Activated naive CD4-positive, alpha-beta T cell treated with anti-CD3 and anti-CD28 coated beads for 36 hours (primary cell): Measurements from ENCODE around the gene ETFB. TPM values are rescaled to one million over a fixed set of nuclear protein-coding genes. Genes with fewer than 3 reads are reported as not detected.
A peak's percentile ranks its signal among the peaks of the same experiment; 100 is the strongest.
"Not testable (repeated sequence)": the region's sequence is repeated elsewhere in the genome, so short reads cannot be mapped to it uniquely, and the experiment has no call there.

Experiments used
- CTCF ChIA-PET: fragments of 350-600 bp; sonication (Branson Sonifier 250); formaldehyde crosslinking; loops from one replicate; lab custom pipeline; 2021; ENCODE audit warnings: antibody characterized with exemption; lab: Charles Lee
- DNase-seq: peaks from one replicate; pipeline ENCODE4 v3.0.0-alpha.2; 2020
- H3K27ac Mint-ChIP-seq: one replicate; pipeline ENCODE4 v1.8.0; 2021; ENCODE audit warnings: mild to moderate bottlenecking, mixed read lengths
- H3K27me3 Mint-ChIP-seq: one replicate; pipeline ENCODE4 v1.8.0; 2021; ENCODE audit warnings: low read depth, mixed read lengths
- H3K36me3 Mint-ChIP-seq: one replicate; pipeline ENCODE4 v1.8.0; 2021; ENCODE audit warnings: low read depth, mixed read lengths
- H3K4me1 Mint-ChIP-seq: one replicate; pipeline ENCODE4 v1.8.0; 2021; ENCODE audit warnings: low read depth, mixed read lengths
- H3K4me3 Mint-ChIP-seq: one replicate; pipeline ENCODE4 v1.8.0; 2021; ENCODE audit warnings: mild to moderate bottlenecking, moderate library complexity, mixed read lengths
- H3K9me3 Mint-ChIP-seq: one replicate; pipeline ENCODE4 v1.8.0; 2021; ENCODE audit warnings: mixed read lengths
- intact Hi-C: fragments of 100-400 bp; cut with micrococcal nuclease; formaldehyde crosslinking; loops from one replicate; pipeline ENCODE4 v1.15.1; 2023
- total RNA-seq, 2 experiments: library from RNA; stranded (reverse); gene quantifications; one replicate each; pipeline ENCODE4 v1.2.3, GENCODE V29; 2021

ETFB gene
- total RNA-seq = 100 to 1,000 TPM; 118 to 128 TPM

- H3K27ac Mint-ChIP-seq = peak within 1 kb of the TSS; percentile 95
- no peak for DNase-seq
- peaks cover 3% of the 10 kb centered on the region for H3K36me3 Mint-ChIP-seq
- H3K27me3 Mint-ChIP-seq = no peaks in the 10 kb centered on the region
- CTCF ChIA-PET = interaction anchor here (1.0 kb wide), 1 partner anchor 30 kb away, joined by 7 read pairs; no protein-coding TSS in a partner anchor
- no peaks in the 10 kb centered on the region for H3K9me3 Mint-ChIP-seq
- H3K4me1 Mint-ChIP-seq = peaks cover 44% of the 10 kb centered on the region
- peak within 1 kb of the TSS; percentile 94 for H3K4me3 Mint-ChIP-seq
- intact Hi-C loops = loop anchor here (5.0 kb wide), 1 partner anchor 254 kb away; no protein-coding TSS in a partner anchor
Measured at GRCh38 chr19:51365965-51366388, at the start of gene ETFB. TSS of gene ETFB (minus strand) at chr19:51366388. CDS start at chr19:51366326, 62 bp downstream.

- H3K4me1 Mint-ChIP-seq = peaks cover 8% of the 10 kb centered on the region
- DNase-seq = no peak
- H3K27ac Mint-ChIP-seq = no peak overlapping the region
- peaks cover 23% of the 10 kb centered on the region for H3K27me3 Mint-ChIP-seq
- no peaks in the 10 kb centered on the region for H3K36me3 Mint-ChIP-seq
- intact Hi-C loops = no loop called here
- CTCF ChIA-PET = no interaction called here
- no peaks in the 10 kb centered on the region for H3K9me3 Mint-ChIP-seq
- H3K4me3 Mint-ChIP-seq = no peak overlapping the region
Measured at GRCh38 chr19:51415187-51415586, 49.0 kb upstream of the ETFB start.

- Mint-ChIP-seq H3K27me3 (peaks cover 12% of the 10 kb centered on the region), H3K4me3 (no peak overlapping the region), H3K4me1 (no peaks in the 10 kb centered on the region), H3K27ac (no peak overlapping the region), H3K36me3 (no peaks in the 10 kb centered on the region), H3K9me3 (no peaks in the 10 kb centered on the region)
- CTCF ChIA-PET = no interaction called here
- intact Hi-C loops = loop anchor here (5.0 kb wide), 1 partner anchor 174 kb away; no protein-coding TSS in a partner anchor
- DNase-seq = no peak
Measured at GRCh38 chr19:51410950-51411748, 45.0 kb upstream of the ETFB start.

- no peaks in the 10 kb centered on the region for H3K4me1 Mint-ChIP-seq
- peaks cover 13% of the 10 kb centered on the region for H3K36me3 Mint-ChIP-seq
- peak; percentile 56 for DNase-seq
- intact Hi-C loops = loop anchor here (1.0 kb wide), 1 partner anchor 68 kb away; no protein-coding TSS in a partner anchor
- peaks cover 6% of the 10 kb centered on the region for H3K9me3 Mint-ChIP-seq
- peaks cover 15% of the 10 kb centered on the region for H3K27me3 Mint-ChIP-seq
- no peak overlapping the region for H3K4me3 Mint-ChIP-seq
- no peak overlapping the region for H3K27ac Mint-ChIP-seq
- CTCF ChIA-PET = interaction anchor here (0.7 to 2.1 kb wide), 11 partner anchors 9 to 249 kb away, joined by 3 to 12 read pairs (median 3); partner anchors contain the start of gene NKG7
Measured at GRCh38 chr19:51407511-51408131, 41.4 kb upstream of the ETFB start.

- Mint-ChIP-seq H3K27me3 (peaks cover 3% of the 10 kb centered on the region), H3K9me3 (peaks cover 17% of the 10 kb centered on the region), H3K4me1 (peaks cover 4% of the 10 kb centered on the region), H3K4me3 (no peak overlapping the region), H3K36me3 (peaks cover 23% of the 10 kb centered on the region), H3K27ac (no peak overlapping the region)
- CTCF ChIA-PET = no interaction called here
- intact Hi-C loops = no loop called here
- no peak for DNase-seq
Measured at GRCh38 chr19:51402117-51402516, 35.9 kb upstream of the ETFB start.

GRCh38 chr19:51399936-51400335 is 33.7 kb upstream of the ETFB start:
- intact Hi-C loops = loop anchor here (10.0 kb wide), 1 partner anchor 115 kb away; no protein-coding TSS in a partner anchor
- Mint-ChIP-seq H3K9me3 (peaks cover 17% of the 10 kb centered on the region), H3K4me1 (peaks cover 16% of the 10 kb centered on the region), H3K36me3 (peaks cover 24% of the 10 kb centered on the region)
- not testable (repeated sequence) for DNase-seq, H3K27me3 Mint-ChIP-seq, H3K4me3 Mint-ChIP-seq, H3K27ac Mint-ChIP-seq
- CTCF ChIA-PET = interaction anchor here (1.1 kb wide), 1 partner anchor 39 kb away, joined by 4 read pairs; no protein-coding TSS in a partner anchor

GRCh38 chr19:51399231-51399630 is 33.0 kb upstream of the ETFB start:
- DNase-seq = no peak
- no peak overlapping the region for H3K27ac Mint-ChIP-seq
- H3K9me3 Mint-ChIP-seq = peaks cover 17% of the 10 kb centered on the region
- H3K27me3 Mint-ChIP-seq = peaks cover 3% of the 10 kb centered on the region
- CTCF ChIA-PET = interaction anchor here (1.1 to 1.8 kb wide), 3 partner anchors 9 to 40 kb away, joined by 4 to 8 read pairs (median 4); no protein-coding TSS in a partner anchor
- peaks cover 22% of the 10 kb centered on the region for H3K4me1 Mint-ChIP-seq
- peaks cover 27% of the 10 kb centered on the region for H3K36me3 Mint-ChIP-seq
- intact Hi-C loops = loop anchor here (10.0 kb wide), 1 partner anchor 116 kb away; no protein-coding TSS in a partner anchor
- H3K4me3 Mint-ChIP-seq = no peak overlapping the region

GRCh38 chr19:51398096-51398704 is 32.0 kb upstream of the ETFB start:
- H3K27ac Mint-ChIP-seq = no peak overlapping the region
- no peak overlapping the region for H3K4me3 Mint-ChIP-seq
- intact Hi-C loops = loop anchor here (10.0 kb wide), 1 partner anchor 117 kb away; no protein-coding TSS in a partner anchor
- peaks cover 13% of the 10 kb centered on the region for H3K9me3 Mint-ChIP-seq
- H3K27me3 Mint-ChIP-seq = no peaks in the 10 kb centered on the region
- no peak for DNase-seq
- H3K4me1 Mint-ChIP-seq = peaks cover 27% of the 10 kb centered on the region
- CTCF ChIA-PET = interaction anchor here (0.6 to 1.8 kb wide), 7 partner anchors 10 to 1565 kb away, joined by 3 to 8 read pairs (median 3); no protein-coding TSS in a partner anchor
- peaks cover 21% of the 10 kb centered on the region for H3K36me3 Mint-ChIP-seq

GRCh38 chr19:51397453-51397852 is 31.3 kb upstream of the ETFB start:
- not testable (repeated sequence) for DNase-seq, H3K27ac Mint-ChIP-seq, H3K27me3 Mint-ChIP-seq, H3K4me3 Mint-ChIP-seq
- H3K9me3 Mint-ChIP-seq = peaks cover 10% of the 10 kb centered on the region
- intact Hi-C loops = loop anchor here (10.0 kb wide), 1 partner anchor 117 kb away; no protein-coding TSS in a partner anchor
- CTCF ChIA-PET = interaction anchor here (0.7 to 2.7 kb wide), 7 partner anchors 24 to 1564 kb away, joined by 3 to 7 read pairs (median 3); no protein-coding TSS in a partner anchor
- peaks cover 32% of the 10 kb centered on the region for H3K4me1 Mint-ChIP-seq
- peaks cover 17% of the 10 kb centered on the region for H3K36me3 Mint-ChIP-seq

- Mint-ChIP-seq H3K36me3 (peaks cover 9% of the 10 kb centered on the region), H3K9me3 (no peaks in the 10 kb centered on the region), H3K4me1 (peaks cover 32% of the 10 kb centered on the region), H3K27ac (no peak overlapping the region), H3K4me3 (peak overlapping the region; percentile 95), H3K27me3 (no peaks in the 10 kb centered on the region)
- CTCF ChIA-PET = interaction anchor here (0.8 to 2.7 kb wide), 9 partner anchors 12 to 284 kb away, joined by 3 to 12 read pairs (median 5); partner anchors contain the start of gene SIGLEC10
- intact Hi-C loops = loop anchor here (10.0 kb wide), 1 partner anchor 119 kb away; no protein-coding TSS in a partner anchor
- DNase-seq = no peak
Measured at GRCh38 chr19:51396175-51396574, 30.0 kb upstream of the ETFB start.

- Mint-ChIP-seq H3K9me3 (no peaks in the 10 kb centered on the region), H3K27ac (peak overlapping the region; percentile 96), H3K4me3 (peak overlapping the region; percentile 95), H3K27me3 (no peaks in the 10 kb centered on the region), H3K36me3 (peaks cover 8% of the 10 kb centered on the region), H3K4me1 (peaks cover 35% of the 10 kb centered on the region)
- CTCF ChIA-PET = interaction anchor here (0.7 to 2.7 kb wide), 4 partner anchors 22 to 121 kb away, joined by 3 to 7 read pairs (median 4); partner anchors contain the start of gene NKG7
- DNase-seq = peak; percentile 98
- intact Hi-C loops = loop anchor here (1.0 to 10.0 kb wide), 6 partner anchors 22 to 279 kb away; partner anchors contain the start of gene NKG7
Measured at GRCh38 chr19:51394050-51394836, 28.1 kb upstream of the ETFB start.
